Duodenal mucosa (tissue), 2 donors: Measurements from ENCODE around the gene CHSY1.

Experiments
- H3K27ac ChIP-seq: one replicate; pipeline ENCODE4 v1.7.0; 2013; ENCODE audit warnings: low read depth, low read length
- H3K27me3 ChIP-seq, 2 donors: one replicate each; pipeline ENCODE4 v1.7.0; 2013; ENCODE audit warnings: low read length in 2 of 2, control low read depth in 1 of 2; ENCODE audit not compliant: insufficient read depth in 2 of 2, control insufficient read depth in 1 of 2
- H3K36me3 ChIP-seq, 2 donors: one replicate each; pipeline ENCODE4 v1.7.0; 2013; ENCODE audit warnings: low read length in 2 of 2, control low read depth in 1 of 2; ENCODE audit not compliant: insufficient read depth in 2 of 2, control insufficient read depth in 1 of 2
- H3K4me1 ChIP-seq, 2 donors: one replicate each; pipeline ENCODE4 v1.7.0; 2013; ENCODE audit warnings: low read length in 2 of 2, control low read depth in 1 of 2; ENCODE audit not compliant: insufficient read depth in 2 of 2, control insufficient read depth in 1 of 2
- H3K4me3 ChIP-seq, 2 donors: one replicate each; pipeline ENCODE4 v1.7.0; 2013; ENCODE audit warnings: low read length in 2 of 2, low read depth in 1 of 2
- H3K9ac ChIP-seq, 2 donors: one replicate each; pipeline ENCODE4 v1.7.0; 2013; ENCODE audit warnings: low read length in 2 of 2, low read depth in 1 of 2
- H3K9me3 ChIP-seq, 2 donors: one replicate each; pipeline ENCODE4 v1.7.0; 2013; ENCODE audit warnings: low read length in 2 of 2, control low read depth in 1 of 2; ENCODE audit not compliant: control insufficient read depth in 1 of 2

CHSY1 gene

DNA sequence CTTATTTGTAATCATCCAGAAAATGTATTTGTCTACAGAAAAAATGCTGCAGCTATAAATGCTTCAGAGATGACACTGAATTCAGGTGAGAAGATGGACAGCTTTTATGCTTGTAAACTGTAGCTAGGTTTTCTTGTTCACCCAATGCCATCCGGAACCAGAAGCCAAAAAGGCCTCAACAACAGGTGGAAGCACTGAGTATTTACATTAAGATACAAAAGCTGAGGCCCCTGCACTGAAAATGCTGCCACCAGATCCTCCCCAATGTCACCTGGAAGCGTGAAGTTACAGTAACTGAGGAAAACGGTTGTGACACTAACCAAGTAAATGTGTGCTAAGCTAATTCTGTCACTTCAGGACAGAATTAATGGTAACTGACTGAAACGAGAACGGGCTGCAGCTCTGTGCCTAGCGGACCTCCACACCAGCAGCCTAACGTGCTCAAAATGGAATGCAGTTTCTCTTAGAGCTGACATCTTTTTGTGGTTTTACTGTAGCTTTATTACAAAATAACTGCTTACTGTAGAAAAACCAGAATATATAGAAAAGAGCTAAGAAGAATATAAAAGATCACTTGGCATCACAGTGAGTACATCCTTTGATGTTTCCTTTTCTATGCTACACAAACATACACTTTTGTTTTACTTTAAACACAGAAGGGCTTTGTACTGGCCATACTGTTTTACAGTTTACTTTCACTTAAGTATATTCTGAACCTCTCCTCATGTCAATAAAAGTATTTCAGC, 7.6 kb downstream of the CHSY1 start:
- Histone ChIP-seq H3K27ac (no peak overlapping the region), H3K36me3 (no peaks in the 10 kb centered on the region), H3K4me3 (no peak overlapping the region), H3K27me3 (no peaks in the 10 kb centered on the region), H3K9me3 (no peaks in the 10 kb centered on the region), H3K4me1 (peaks cover 51 to 60% of the 10 kb centered on the region in 2 donors), H3K9ac (no peak overlapping the region)

DNA sequence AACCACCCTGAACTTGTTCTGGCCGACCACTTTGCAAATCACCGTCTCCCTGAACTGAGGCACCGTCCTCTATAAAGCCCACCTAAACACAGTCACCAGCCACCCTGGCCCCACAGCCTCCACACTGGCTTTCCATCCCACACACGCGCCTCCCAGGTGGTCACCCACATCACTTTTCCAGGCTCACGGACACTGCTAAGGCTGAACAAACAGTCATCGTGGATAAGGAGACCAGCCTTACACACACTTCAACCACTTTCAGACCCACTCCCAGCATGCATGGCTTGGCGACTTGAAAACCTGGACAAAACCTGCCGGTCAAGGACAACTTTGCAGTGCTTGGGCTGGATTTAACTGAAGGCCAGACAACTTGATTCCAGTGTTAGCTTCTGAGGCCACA, 8.4 kb downstream of the CHSY1 start:
- Histone ChIP-seq H3K9me3 (no peaks in the 10 kb centered on the region), H3K36me3 (no peaks in the 10 kb centered on the region), H3K4me1 (peaks cover 51 to 67% of the 10 kb centered on the region in 2 donors), H3K27me3 (no peaks in the 10 kb centered on the region), H3K4me3 (no peak overlapping the region), H3K27ac (no peak overlapping the region), H3K9ac (no peak overlapping the region)

DNA sequence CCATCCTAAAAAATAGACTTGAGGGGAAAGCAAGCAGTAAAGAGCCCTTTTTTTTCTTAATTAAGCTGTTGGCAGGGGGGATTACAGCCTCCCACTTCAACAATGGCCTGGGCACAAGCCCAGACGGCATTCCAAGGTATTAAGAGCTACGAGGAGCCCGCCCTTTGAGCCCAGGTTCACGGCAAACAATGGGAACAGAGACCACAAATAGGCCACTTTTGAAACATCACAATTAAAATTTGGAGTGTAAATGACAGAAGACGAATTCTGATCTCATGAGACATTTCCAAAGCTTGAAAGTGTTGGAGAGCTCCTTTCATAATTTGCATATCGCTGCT, 8.9 kb downstream of the CHSY1 start:
- H3K27me3 ChIP-seq: no peaks in the 10 kb centered on the region
- no peaks in the 10 kb centered on the region for H3K9me3 ChIP-seq
- peak overlapping the region in 1 of 2 donors; percentile 15 for H3K9ac ChIP-seq
- no peaks in the 10 kb centered on the region for H3K36me3 ChIP-seq
- H3K4me1 ChIP-seq: peaks cover 51 to 63% of the 10 kb centered on the region in 2 donors
- no peak overlapping the region for H3K27ac ChIP-seq
- H3K4me3 ChIP-seq: no peak overlapping the region

DNA sequence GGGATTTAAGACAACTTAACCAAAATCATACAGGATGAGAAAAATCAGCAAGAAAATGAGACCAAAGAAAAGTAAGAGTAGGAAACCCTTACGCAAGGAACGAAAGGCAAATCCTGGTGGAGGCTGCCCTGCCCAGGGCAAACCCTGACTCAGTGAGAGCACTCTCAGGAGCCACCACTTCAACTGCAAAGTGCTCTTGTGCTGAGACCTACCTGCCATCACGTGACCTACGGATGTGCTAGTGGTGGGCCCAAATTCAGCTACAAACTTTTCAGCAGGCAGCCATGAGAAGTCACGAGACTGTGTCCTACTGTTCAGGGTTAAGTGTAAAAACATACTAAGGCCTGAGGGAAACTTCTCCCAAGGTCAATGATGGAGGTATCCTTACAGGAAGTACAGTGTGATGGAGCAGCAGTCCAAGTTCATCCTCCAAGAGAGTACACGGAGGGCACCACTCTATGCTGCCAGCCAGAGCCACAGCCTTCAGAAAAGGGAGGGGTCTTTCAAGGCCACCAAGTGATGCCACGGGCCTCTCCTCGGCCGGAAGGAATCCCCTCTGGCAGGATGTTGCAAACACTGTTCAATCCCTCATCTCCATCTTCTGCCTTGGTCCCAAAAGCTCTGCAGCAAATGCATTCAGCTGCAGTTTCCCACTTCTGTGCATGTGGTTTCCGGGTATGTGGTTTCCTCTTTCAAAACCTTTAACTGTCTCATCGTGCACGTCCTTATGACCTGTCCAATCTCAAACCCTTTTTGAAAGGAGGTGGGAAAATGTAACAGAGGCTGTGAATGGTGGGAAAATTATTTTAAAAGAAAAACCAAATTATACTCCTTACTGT, 9.5 kb downstream of the CHSY1 start:
- peak overlapping the region; percentile 46 to 54 for H3K4me3 ChIP-seq
- no peaks in the 10 kb centered on the region for H3K9me3 ChIP-seq
- H3K9ac ChIP-seq: peak overlapping the region in 1 of 2 donors; percentile 15
- peaks cover 51 to 62% of the 10 kb centered on the region in 2 donors for H3K4me1 ChIP-seq
- no peaks in the 10 kb centered on the region for H3K36me3 ChIP-seq
- H3K27ac ChIP-seq: no peak overlapping the region
- H3K27me3 ChIP-seq: no peaks in the 10 kb centered on the region

DNA sequence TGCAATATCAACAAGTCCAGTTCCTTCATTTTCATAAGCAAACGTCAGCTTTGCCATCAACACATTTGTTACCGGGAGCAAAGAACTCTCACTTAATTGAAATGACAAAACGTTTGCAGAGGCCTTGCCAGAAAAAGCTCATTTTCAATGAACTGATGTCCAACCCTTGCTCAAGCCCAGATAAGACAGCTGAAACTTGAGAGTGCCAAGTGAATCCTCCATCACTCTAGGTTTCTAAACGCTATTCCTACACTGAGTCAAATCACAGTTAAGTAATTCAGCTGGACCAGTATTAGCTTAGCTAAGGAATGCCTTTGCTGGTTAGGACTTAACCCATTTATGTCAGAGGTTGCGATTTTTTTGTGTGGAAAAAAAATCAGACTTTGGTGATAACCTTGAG, 11.5 kb downstream of the CHSY1 start:
- H3K9ac ChIP-seq: no peak overlapping the region
- peaks cover 39 to 49% of the 10 kb centered on the region in 2 donors for H3K4me1 ChIP-seq
- H3K4me3 ChIP-seq: no peak overlapping the region
- H3K27ac ChIP-seq: no peak overlapping the region
- H3K9me3 ChIP-seq: no peaks in the 10 kb centered on the region
- H3K36me3 ChIP-seq: peaks cover under 1 to 2% of the 10 kb centered on the region in 2 donors
- no peaks in the 10 kb centered on the region for H3K27me3 ChIP-seq

DNA sequence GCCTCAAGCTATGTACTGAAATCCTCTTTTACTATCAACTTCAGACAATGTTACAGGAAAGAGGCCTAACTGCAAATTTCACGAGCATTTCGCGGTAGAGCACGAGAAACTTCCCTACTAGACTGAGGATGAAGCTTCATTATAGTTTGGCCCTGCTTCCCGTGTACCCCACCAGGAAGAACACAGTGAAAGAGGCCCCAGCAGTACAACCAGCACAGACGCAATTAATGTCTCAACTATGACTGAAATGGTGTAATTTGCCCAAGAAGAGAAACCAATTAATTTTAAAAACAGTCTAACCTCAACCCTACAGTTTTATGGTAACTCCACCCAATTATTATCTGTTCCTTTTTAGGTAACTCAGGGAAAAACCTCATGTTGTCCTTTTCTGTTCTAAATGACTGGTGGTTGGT, 12.1 kb downstream of the CHSY1 start:
- Histone ChIP-seq H3K36me3 (peaks cover 5 to 8% of the 10 kb centered on the region in 2 donors), H3K4me3 (no peak overlapping the region), H3K27me3 (no peaks in the 10 kb centered on the region), H3K27ac (no peak overlapping the region), H3K9me3 (no peaks in the 10 kb centered on the region), H3K9ac (no peak overlapping the region), H3K4me1 (peaks cover 34 to 42% of the 10 kb centered on the region in 2 donors)

DNA sequence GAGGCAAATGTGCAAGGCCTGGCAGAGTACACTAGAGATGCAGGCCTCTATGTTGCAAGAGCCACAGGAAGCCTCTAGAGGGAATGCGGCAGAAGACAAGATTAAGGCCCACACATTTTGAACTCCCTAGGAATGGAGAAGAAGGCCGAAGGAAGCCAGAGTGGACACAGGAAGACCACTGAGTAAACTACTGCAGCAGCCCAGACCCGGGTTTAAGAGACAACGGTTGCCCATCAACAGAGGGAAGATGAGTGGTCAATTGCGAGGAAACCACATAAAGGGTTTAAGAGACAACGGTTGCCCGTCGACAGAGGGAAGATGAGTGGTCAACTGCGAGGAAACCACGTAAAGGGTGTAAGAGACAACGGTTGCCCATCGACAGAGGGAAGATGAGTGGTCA, 14.6 kb downstream of the CHSY1 start:
- Histone ChIP-seq H3K27me3 (no peaks in the 10 kb centered on the region), H3K9ac (no peak overlapping the region), H3K9me3 (no peaks in the 10 kb centered on the region), H3K27ac (no peak overlapping the region), H3K4me3 (no peak overlapping the region), H3K36me3 (peaks cover 8 to 18% of the 10 kb centered on the region in 2 donors), H3K4me1 (peaks cover 13 to 28% of the 10 kb centered on the region in 2 donors)

DNA sequence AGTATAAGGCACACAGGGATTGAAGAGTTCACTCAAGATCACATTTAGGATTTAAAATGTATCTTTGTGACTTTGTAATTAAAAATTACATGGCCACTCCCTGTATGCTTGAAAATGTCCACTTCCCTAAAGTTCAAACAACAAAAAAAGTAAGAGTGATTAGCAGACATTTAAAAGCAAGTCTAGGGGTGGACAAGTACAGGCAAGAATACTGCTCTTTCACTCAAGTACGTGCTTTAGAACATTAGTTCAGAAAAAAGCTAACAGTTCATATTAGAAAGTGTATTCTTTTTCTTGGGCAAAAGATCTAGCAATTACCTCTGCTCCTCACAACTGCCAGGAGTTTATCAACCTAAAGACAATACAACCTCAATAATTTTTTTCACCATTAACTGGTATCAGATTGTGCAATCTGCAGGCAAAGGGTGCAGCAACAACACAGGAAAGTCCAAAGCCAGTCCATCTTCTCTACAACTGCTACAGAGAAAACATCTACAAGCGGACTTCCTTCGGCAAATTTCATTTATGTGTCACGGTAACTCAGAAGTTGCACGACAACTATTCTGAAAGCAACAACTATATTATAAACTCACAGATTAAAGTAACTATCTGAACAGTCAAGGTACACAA, 18.1 kb downstream of the CHSY1 start:
- no peak overlapping the region for H3K9ac ChIP-seq
- peaks cover 8 to 23% of the 10 kb centered on the region in 2 donors for H3K36me3 ChIP-seq
- no peak overlapping the region for H3K4me3 ChIP-seq
- no peaks in the 10 kb centered on the region for H3K27me3 ChIP-seq
- no peaks in the 10 kb centered on the region for H3K9me3 ChIP-seq
- peaks cover 0 to 7% of the 10 kb centered on the region in 2 donors for H3K4me1 ChIP-seq
- no peak overlapping the region for H3K27ac ChIP-seq

DNA sequence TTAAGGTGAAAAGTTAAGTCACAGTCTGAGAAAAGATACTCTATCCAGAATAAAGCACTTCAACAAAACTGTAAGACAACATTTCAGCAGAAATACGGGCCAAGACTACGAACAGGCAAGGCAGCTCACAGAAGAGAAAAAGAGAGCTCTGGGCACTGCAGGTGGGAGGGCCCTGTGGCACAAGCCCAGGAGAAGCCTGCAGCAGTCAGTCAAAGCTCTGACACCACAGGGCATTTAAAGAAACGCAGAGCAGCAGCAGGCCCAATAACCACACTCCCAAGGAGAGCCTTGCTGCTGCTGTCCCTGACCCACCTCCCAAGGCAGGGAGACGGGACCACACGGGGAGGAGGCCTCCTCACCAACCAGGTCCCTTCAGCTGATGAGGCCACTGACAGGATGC, 19.2 kb downstream of the CHSY1 start:
- H3K4me1 ChIP-seq: peaks cover 0 to 3% of the 10 kb centered on the region in 2 donors
- H3K9me3 ChIP-seq: peaks cover 0 to 7% of the 10 kb centered on the region in 2 donors
- no peaks in the 10 kb centered on the region for H3K27me3 ChIP-seq
- no peak overlapping the region for H3K4me3 ChIP-seq
- no peak overlapping the region for H3K27ac ChIP-seq
- H3K9ac ChIP-seq: no peak overlapping the region
- peaks cover 8 to 23% of the 10 kb centered on the region in 2 donors for H3K36me3 ChIP-seq

DNA sequence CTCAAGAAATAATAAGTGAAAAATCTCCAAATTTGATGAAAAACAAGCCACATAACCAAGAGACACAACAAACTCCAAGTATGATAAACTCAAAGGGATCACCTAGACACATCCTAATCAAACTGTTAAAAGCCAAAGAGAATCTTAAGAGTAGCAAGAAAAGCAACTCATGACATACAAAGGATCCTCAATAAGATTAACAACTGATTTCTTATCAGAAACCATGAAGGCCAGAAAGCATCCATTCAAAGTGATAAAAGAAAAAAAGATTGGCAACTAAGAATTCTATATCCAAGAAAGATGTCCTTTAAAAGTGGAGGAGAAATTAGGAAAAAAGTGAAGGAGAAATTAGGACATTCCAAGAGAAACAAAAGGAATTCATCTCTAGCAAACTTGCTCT, 23.5 kb downstream of the CHSY1 start:
- H3K9me3 ChIP-seq: peaks cover 0 to 7% of the 10 kb centered on the region in 2 donors
- no peaks in the 10 kb centered on the region for H3K27me3 ChIP-seq
- peaks cover 4 to 16% of the 10 kb centered on the region in 2 donors for H3K36me3 ChIP-seq
- no peaks in the 10 kb centered on the region for H3K4me1 ChIP-seq
- no peak overlapping the region for H3K27ac ChIP-seq
- H3K9ac ChIP-seq: no peak overlapping the region
- H3K4me3 ChIP-seq: no peak overlapping the region
